Activated T-helper 2 cell treated with anti-CD3 and anti-CD28 coated beads, Interferon-gamma antibody, Interleukin-2, Interleukin-4, amounts not matched to agents 10 μg/mL and 5 μg/mL and 100 μg/mL, durations not matched to agents 14 hours and 24 hours and 36 hours (primary cell): ENCODE results near the gene PRSS56. TPM values are rescaled to one million over a fixed set of nuclear protein-coding genes. Genes with fewer than 3 reads are reported as not detected.
A peak's percentile ranks its signal among the peaks of the same experiment; 100 is the strongest.

ENCODE experiments used
- DNase-seq: peaks from one replicate; pipeline ENCODE4 v3.0.0; 2021; ENCODE audit warnings: low spot score
- H3K27ac Mint-ChIP-seq: one replicate; pipeline ENCODE4 v1.8.0; 2021; ENCODE audit warnings: mixed read lengths
- H3K27me3 Mint-ChIP-seq: one replicate; pipeline ENCODE4 v1.8.0; 2021; ENCODE audit warnings: low read depth, mixed read lengths
- H3K36me3 Mint-ChIP-seq: one replicate; pipeline ENCODE4 v1.8.0; 2021; ENCODE audit warnings: low read depth, mixed read lengths
- H3K4me1 Mint-ChIP-seq: one replicate; pipeline ENCODE4 v1.8.0; 2021; ENCODE audit warnings: low read depth, mixed read lengths
- H3K4me3 Mint-ChIP-seq: one replicate; pipeline ENCODE4 v1.8.0; 2021; ENCODE audit warnings: low read depth, mild to moderate bottlenecking, moderate library complexity, mixed read lengths
- H3K9me3 Mint-ChIP-seq: one replicate; pipeline ENCODE4 v1.8.0; 2021; ENCODE audit warnings: mixed read lengths
- intact Hi-C: fragments of 100-400 bp; cut with micrococcal nuclease; formaldehyde crosslinking; loops from one replicate; pipeline ENCODE4 v1.15.1; 2023
- total RNA-seq: library from RNA; stranded (reverse); gene quantifications from 2 replicates; pipeline ENCODE4 v1.2.3, GENCODE V29; 2022

Gene PRSS56
- total RNA-seq, 1 donor from 2014 or later: not detected

DNA sequence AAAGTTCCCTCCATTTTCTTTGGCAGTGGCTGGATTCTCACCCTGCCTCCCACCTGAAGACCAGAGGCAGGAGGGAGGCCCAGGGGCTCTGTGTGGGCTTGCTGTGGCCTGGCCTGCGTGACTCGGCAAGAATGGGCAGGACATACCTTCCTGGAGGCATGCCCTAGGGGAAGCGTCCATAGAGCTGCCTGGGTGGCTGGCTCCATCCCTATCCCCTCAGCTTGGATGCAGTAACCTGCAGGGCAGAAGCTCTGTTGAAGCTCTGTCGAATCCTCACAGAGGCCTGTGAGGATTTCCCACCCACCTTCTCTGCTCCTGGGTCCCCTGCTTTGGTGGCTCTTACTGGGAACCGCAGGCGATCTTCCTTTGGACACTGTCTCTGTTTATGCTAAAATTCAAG is 1.3 kb upstream of the PRSS56 start:
- Mint-ChIP-seq H3K27me3 (peaks cover 24% of the 10 kb centered on the region), H3K4me1 (peaks cover 2% of the 10 kb centered on the region), H3K9me3 (no peaks in the 10 kb centered on the region), H3K4me3 (no peak overlapping the region), H3K27ac (no peak overlapping the region), H3K36me3 (no peaks in the 10 kb centered on the region)
- intact Hi-C loops: no loop called here
- DNase-seq: no peak

DNA sequence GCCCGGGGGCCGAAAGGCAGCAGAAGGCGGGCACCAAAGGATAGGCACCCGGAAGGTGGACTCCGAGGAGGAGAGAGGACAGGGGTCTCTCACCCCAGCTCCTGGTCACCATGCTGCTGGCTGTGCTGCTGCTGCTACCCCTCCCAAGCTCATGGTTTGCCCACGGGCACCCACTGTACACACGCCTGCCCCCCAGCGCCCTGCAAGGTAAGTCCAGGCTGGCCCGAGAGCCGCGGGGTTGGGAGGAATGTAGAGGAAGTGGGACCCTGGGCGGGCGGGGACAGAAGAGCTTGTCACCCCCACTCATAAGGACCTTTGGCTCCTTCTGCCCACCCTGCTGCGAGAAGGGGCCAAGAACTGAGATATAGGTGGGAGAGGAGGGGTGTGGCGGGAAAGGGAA is 301 bp downstream of the PRSS56 start:
- H3K9me3 Mint-ChIP-seq: no peaks in the 10 kb centered on the region
- peaks cover 2% of the 10 kb centered on the region for H3K4me1 Mint-ChIP-seq
- no peak overlapping the region for H3K27ac Mint-ChIP-seq
- peaks cover 30% of the 10 kb centered on the region for H3K27me3 Mint-ChIP-seq
- intact Hi-C loops: loop anchor here (5.0 kb wide), 1 partner anchor 78 kb away; no protein-coding TSS in a partner anchor
- no peak for DNase-seq
- no peak overlapping the region for H3K4me3 Mint-ChIP-seq
- H3K36me3 Mint-ChIP-seq: no peaks in the 10 kb centered on the region

DNA sequence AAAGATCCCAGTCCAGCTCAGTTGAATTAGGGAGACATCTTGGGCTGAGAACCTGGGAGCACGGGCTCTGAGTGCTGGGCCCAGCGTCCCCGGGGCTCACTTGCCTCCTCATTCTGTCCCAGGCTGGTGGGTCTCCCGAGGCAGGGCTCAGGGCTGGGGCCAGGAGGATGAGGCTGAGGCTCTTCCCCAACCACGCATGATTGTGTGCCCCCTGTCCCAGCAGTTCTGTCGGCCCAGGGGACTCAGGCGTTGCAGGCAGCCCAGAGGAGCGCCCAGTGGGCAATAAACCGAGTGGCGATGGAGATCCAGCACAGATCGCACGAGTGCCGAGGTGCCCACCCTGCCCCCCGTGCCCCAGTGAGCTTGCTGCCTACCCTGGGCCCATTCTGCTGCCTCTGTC is 910 bp downstream of the PRSS56 start:
- no peak for DNase-seq
- no peak overlapping the region for H3K4me3 Mint-ChIP-seq
- intact Hi-C loops: loop anchor here (5.0 kb wide), 1 partner anchor 79 kb away; no protein-coding TSS in a partner anchor
- H3K9me3 Mint-ChIP-seq: no peaks in the 10 kb centered on the region
- H3K36me3 Mint-ChIP-seq: no peaks in the 10 kb centered on the region
- H3K27ac Mint-ChIP-seq: no peak overlapping the region
- H3K27me3 Mint-ChIP-seq: peaks cover 28% of the 10 kb centered on the region
- H3K4me1 Mint-ChIP-seq: peaks cover 2% of the 10 kb centered on the region

DNA sequence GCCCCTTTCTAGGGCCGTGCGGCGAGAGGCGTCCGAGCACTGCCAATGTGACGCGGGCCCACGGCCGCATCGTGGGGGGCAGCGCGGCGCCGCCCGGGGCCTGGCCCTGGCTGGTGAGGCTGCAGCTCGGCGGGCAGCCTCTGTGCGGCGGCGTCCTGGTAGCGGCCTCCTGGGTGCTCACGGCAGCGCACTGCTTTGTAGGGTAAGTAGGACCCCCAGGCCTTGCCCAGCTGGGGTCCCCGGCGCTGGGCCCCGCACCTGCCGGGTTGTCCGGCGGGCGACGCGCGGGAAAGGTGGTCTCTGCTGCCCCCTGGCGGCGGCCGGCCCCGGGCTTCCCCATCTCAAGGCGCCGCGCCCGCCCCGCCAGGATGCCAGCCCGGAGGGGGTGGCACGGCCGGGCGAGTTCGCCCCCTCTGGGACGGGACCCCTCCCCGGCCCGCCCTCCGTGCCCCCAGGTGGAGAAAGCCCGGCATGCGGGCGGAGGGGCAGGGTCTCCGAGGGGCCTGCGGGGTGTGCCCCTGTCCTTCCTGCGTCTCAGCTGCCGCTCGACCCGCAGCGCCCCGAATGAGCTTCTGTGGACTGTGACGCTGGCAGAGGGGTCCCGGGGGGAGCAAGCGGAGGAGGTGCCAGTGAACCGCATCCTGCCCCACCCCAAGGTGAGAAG is 1.9 kb downstream of the PRSS56 start:
- no peaks in the 10 kb centered on the region for H3K36me3 Mint-ChIP-seq
- intact Hi-C loops: loop anchor here (5.0 kb wide), 1 partner anchor 80 kb away; no protein-coding TSS in a partner anchor
- no peak overlapping the region for H3K27ac Mint-ChIP-seq
- peak; percentile 40 for DNase-seq
- peaks cover 34% of the 10 kb centered on the region for H3K27me3 Mint-ChIP-seq
- no peaks in the 10 kb centered on the region for H3K9me3 Mint-ChIP-seq
- H3K4me1 Mint-ChIP-seq: peaks cover 2% of the 10 kb centered on the region
- no peak overlapping the region for H3K4me3 Mint-ChIP-seq

DNA sequence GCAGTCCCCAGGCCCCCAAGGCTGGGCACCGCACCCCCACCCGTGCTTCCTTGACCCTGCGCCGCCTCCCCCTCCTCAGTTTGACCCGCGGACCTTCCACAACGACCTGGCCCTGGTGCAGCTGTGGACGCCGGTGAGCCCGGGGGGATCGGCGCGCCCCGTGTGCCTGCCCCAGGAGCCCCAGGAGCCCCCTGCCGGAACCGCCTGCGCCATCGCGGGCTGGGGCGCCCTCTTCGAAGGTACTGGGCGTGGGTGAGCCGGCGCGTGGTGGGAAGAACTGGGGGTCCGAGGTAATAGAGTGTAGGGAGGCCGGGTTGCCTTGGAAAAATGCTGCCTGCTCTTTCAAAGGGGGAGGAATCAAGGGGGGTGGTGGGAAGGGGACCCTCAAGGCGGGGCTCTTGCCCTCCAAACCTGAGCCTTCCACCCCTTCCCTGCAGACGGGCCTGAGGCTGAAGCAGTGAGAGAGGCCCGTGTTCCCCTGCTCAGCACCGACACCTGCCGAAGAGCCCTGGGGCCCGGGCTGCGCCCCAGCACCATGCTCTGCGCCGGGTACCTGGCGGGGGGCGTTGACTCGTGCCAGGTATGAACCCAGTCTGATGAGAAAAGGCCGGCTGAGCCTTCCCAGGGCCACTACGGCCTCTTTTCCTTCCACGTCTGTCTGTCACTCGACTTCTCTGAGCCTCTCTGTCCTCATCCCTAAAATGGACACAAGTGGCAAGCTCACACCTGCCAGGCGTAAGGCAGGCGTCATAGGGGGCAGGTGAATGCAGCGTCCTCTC is 2.6 kb downstream of the PRSS56 start:
- DNase-seq: no peak
- H3K27ac Mint-ChIP-seq: no peak overlapping the region
- H3K4me3 Mint-ChIP-seq: no peak overlapping the region
- intact Hi-C loops: loop anchor here (5.0 kb wide), 1 partner anchor 81 kb away; no protein-coding TSS in a partner anchor
- H3K27me3 Mint-ChIP-seq: peaks cover 35% of the 10 kb centered on the region
- no peaks in the 10 kb centered on the region for H3K36me3 Mint-ChIP-seq
- H3K9me3 Mint-ChIP-seq: no peaks in the 10 kb centered on the region
- H3K4me1 Mint-ChIP-seq: peaks cover 2% of the 10 kb centered on the region

DNA sequence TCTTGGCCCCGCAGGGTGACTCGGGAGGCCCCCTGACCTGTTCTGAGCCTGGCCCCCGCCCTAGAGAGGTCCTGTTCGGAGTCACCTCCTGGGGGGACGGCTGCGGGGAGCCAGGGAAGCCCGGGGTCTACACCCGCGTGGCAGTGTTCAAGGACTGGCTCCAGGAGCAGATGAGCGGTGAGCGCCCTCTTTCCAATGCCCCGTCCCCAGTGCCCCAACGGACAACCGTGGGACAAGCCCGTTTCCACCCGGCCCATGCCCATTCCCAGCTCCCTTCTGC is 3.2 kb downstream of the PRSS56 start:
- intact Hi-C loops: loop anchor here (5.0 kb wide), 1 partner anchor 81 kb away; no protein-coding TSS in a partner anchor
- H3K9me3 Mint-ChIP-seq: no peaks in the 10 kb centered on the region
- H3K4me3 Mint-ChIP-seq: no peak overlapping the region
- H3K27me3 Mint-ChIP-seq: peaks cover 36% of the 10 kb centered on the region
- H3K27ac Mint-ChIP-seq: no peak overlapping the region
- no peaks in the 10 kb centered on the region for H3K36me3 Mint-ChIP-seq
- H3K4me1 Mint-ChIP-seq: peaks cover 2% of the 10 kb centered on the region
- DNase-seq: no peak

DNA sequence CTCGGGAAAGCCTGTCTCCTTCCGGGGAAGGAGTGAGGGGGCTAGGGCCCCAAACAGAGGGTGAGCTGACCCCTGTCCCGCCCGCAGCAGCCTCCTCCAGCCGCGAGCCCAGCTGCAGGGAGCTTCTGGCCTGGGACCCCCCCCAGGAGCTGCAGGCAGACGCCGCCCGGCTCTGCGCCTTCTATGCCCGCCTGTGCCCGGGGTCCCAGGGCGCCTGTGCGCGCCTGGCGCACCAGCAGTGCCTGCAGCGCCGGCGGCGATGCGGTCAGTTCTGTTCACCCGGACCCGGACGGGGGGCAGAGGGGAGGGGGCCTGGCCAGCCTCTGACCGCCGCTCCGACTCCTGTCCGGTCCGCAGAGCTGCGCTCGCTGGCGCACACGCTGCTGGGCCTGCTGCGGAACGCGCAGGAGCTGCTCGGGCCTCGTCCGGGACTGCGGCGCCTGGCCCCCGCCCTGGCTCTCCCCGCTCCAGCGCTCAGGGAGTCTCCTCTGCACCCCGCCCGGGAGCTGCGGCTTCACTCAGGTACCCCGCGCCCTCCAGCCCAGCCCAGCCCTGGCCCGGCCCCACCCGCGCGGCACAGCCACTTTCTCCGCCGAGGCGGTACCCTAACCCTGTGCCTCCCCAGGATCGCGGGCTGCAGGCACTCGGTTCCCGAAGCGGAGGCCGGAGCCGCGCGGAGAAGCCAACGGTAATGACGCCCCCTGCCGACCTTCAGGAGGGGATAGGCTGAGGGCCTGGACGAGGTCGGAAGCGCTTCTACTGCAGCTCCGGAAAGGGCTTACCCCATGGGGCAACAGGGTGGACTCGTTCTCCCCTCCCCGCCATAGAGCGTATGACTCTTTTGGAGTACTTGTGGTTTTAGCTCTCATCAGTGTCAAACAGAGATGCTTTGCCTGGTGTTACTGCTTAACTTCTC is 3.8 kb downstream of the PRSS56 start:
- no peak overlapping the region for H3K27ac Mint-ChIP-seq
- peak; percentile 20 for DNase-seq
- H3K27me3 Mint-ChIP-seq: peaks cover 41% of the 10 kb centered on the region
- intact Hi-C loops: loop anchor here (5.0 kb wide), 1 partner anchor 82 kb away; no protein-coding TSS in a partner anchor
- H3K36me3 Mint-ChIP-seq: no peaks in the 10 kb centered on the region
- no peaks in the 10 kb centered on the region for H3K9me3 Mint-ChIP-seq
- H3K4me3 Mint-ChIP-seq: no peak overlapping the region
- H3K4me1 Mint-ChIP-seq: peaks cover 4% of the 10 kb centered on the region

DNA sequence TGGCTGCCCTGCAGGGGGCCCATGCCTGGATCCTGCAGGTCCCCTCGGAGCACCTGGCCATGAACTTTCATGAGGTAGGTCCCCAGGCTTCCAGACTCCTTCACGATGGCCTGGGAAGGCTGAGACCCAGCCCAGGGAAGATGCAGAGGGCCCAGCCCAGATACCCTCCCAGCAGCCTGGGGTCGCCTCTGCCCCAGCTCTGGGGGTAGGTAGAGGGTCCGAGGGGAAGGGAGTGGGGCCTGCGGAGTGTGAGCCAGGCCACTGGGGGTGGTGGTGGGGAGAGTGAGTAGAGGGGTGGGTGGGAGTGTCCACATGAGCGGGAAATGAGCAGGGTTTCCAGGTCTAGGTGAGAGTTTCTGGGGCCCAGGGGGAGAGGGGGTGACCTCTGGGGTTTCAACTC is 4.6 kb downstream of the PRSS56 start:
- H3K4me1 Mint-ChIP-seq: peaks cover 5% of the 10 kb centered on the region
- peaks cover 42% of the 10 kb centered on the region for H3K27me3 Mint-ChIP-seq
- H3K27ac Mint-ChIP-seq: no peak overlapping the region
- intact Hi-C loops: loop anchor here (5.0 kb wide), 1 partner anchor 82 kb away; no protein-coding TSS in a partner anchor
- H3K4me3 Mint-ChIP-seq: no peak overlapping the region
- no peaks in the 10 kb centered on the region for H3K9me3 Mint-ChIP-seq
- DNase-seq: no peak
- no peaks in the 10 kb centered on the region for H3K36me3 Mint-ChIP-seq

DNA sequence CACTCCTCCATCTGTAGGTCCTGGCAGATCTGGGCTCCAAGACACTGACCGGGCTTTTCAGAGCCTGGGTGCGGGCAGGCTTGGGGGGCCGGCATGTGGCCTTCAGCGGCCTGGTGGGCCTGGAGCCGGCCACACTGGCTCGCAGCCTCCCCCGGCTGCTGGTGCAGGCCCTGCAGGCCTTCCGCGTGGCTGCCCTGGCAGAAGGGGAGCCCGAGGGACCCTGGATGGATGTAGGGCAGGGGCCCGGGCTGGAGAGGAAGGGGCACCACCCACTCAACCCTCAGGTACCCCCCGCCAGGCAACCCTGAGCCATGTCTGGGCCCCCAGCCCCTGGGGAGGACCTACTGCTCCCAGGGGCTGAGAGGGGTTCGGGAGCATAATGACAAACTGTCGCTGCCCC is 5.0 kb downstream of the PRSS56 start:
- no peak for DNase-seq
- Mint-ChIP-seq H3K27ac (no peak overlapping the region), H3K36me3 (no peaks in the 10 kb centered on the region), H3K4me3 (no peak overlapping the region), H3K9me3 (no peaks in the 10 kb centered on the region), H3K4me1 (peaks cover 5% of the 10 kb centered on the region), H3K27me3 (peaks cover 42% of the 10 kb centered on the region)
- intact Hi-C loops: no loop called here

DNA sequence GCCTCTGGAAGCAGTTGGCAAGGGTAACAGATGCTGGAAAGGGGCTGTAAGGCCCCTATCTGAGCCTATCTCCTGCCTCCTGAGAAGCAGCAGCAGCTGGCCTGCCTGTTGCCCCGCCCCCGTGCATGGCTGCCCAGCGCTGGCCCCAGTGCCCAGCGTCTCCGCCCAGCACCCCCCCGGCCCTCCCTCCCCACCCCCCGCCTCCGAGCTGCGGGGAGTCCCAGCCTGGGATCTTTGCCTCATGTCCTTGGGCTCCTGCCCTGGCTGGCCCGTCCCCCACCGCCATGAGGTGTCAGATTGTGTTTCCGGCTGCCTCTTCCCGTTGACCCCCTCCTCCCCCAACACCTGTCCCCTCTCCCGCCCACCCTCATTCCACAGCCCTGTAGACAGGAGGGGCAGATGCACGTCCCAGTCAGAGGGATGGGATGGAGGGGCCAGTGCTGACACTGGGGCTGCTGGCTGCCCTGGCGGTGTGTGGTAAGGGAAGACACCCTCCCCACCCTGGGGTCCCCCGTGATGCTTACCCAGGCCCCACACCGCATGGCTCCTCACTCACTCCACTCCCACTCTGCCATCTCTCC is 5.7 kb downstream of the PRSS56 start, which contains the start of gene CHRND:
CHRND (plus strand) TSS at position 370 of the 581 bp plus-strand sequence; CDS start at position 426, 56 bp downstream.
- H3K4me1 Mint-ChIP-seq: peaks cover 5% of the 10 kb centered on the region
- intact Hi-C loops: no loop called here
- H3K36me3 Mint-ChIP-seq: no peaks in the 10 kb centered on the region
- no peak within 1 kb of the TSS for H3K27ac Mint-ChIP-seq
- no peak within 1 kb of the TSS for H3K4me3 Mint-ChIP-seq
- H3K9me3 Mint-ChIP-seq: no peaks in the 10 kb centered on the region
- no peak for DNase-seq
- H3K27me3 Mint-ChIP-seq: peaks cover 40% of the 10 kb centered on the region

DNA sequence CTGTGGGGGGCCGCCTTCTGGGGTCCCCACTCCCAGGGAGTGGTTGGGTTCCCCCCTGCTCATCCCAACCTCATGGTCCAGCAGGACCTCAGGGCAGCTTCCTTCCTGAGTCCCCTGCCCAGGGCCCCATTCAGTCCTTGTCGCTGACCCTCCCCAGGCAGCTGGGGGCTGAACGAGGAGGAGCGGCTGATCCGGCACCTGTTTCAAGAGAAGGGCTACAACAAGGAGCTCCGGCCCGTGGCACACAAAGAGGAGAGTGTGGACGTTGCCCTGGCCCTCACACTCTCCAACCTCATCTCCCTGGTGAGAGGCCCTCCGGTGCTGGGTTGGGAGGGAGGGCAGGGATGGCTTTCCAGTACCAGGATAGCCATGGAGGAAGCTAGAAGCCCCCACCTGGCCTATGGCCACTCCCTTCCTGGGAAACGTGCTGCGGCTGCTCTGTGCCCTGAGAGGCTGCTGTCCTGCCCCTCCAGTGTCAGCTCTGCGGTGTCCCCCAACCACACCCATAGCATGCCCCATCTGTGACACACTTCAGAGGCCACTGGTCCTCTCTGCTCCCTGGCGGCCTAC is 6.3 kb downstream of the PRSS56 start:
- DNase-seq: no peak
- Mint-ChIP-seq H3K9me3 (no peaks in the 10 kb centered on the region), H3K4me1 (peaks cover 4% of the 10 kb centered on the region), H3K4me3 (no peak overlapping the region), H3K27me3 (peaks cover 39% of the 10 kb centered on the region), H3K36me3 (no peaks in the 10 kb centered on the region), H3K27ac (no peak overlapping the region)
- intact Hi-C loops: no loop called here

DNA sequence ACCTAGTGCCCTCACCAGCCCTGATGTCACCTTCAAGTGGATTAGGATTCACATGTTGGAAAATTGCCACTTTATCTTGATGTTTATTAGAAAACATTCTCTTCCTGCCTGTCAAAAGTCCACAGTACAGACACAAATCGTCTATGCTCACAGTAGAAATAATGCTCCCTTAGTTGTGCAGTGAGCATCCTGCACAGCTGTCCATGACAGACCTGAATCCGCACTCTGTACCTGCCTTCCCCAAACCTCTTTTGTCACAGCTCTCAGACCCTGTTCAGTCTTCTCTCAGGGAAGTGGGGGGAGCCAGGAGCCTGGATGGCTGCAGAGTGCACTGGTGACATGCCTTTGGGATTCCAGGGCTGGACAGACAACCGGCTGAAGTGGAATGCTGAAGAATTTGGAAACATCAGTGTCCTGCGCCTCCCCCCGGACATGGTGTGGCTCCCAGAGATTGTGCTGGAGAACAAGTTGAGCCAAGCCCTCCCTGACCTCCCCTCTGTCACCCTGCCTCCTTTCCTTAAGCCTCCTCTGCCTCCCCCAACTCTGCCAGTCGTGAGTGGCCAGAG is 7.8 kb downstream of the PRSS56 start:
- Mint-ChIP-seq H3K4me1 (peaks cover 4% of the 10 kb centered on the region), H3K27me3 (peaks cover 30% of the 10 kb centered on the region), H3K27ac (no peak overlapping the region), H3K9me3 (no peaks in the 10 kb centered on the region), H3K4me3 (no peak overlapping the region), H3K36me3 (no peaks in the 10 kb centered on the region)
- intact Hi-C loops: no loop called here
- DNase-seq: no peak
